NT2/D1 (cell line): ENCODE data around the gene HNF1A.

Experiments used
- DNase-seq: peaks from one replicate; pipeline ENCODE4 v3.0.0-alpha.2; 2011; ENCODE audit warnings: low read depth, low spot score
- H3K27me3 ChIP-seq: 2 replicates; pipeline ENCODE4 v1.6.0; 2011; ENCODE audit warnings: mild to moderate bottlenecking; ENCODE audit not compliant: insufficient read length, insufficient read depth
- H3K36me3 ChIP-seq: 2 replicates; pipeline ENCODE4 v1.6.1; 2011; ENCODE audit warnings: mild to moderate bottlenecking, low read length, mixed read lengths; ENCODE audit not compliant: insufficient read depth, insufficient read length
- H3K4me1 ChIP-seq: 2 replicates; pipeline ENCODE4 v1.5.1; 2011; ENCODE audit not compliant: insufficient read depth, insufficient read length
- H3K4me3 ChIP-seq: 2 replicates; pipeline ENCODE4 v1.5.1; 2011; ENCODE audit warnings: low read depth; ENCODE audit not compliant: insufficient read length
- H3K9ac ChIP-seq: 2 replicates; pipeline ENCODE4 v1.6.0; 2011; ENCODE audit warnings: low read depth; ENCODE audit not compliant: insufficient read length
- H3K9me3 ChIP-seq: 2 replicates; pipeline ENCODE4 v1.5.1; 2011; ENCODE audit warnings: mild to moderate bottlenecking, low read length; ENCODE audit not compliant: insufficient read depth
- SUZ12 ChIP-seq: IDR thresholded peaks from 2 replicates; pipeline ENCODE4 v1.6.1; 2011; ENCODE audit not compliant: insufficient read length, insufficient read depth; ENCODE audit errors: extremely low read depth
- YY1 ChIP-seq: IDR thresholded peaks from 2 replicates; pipeline ENCODE4 v1.6.1; 2011; ENCODE audit not compliant: insufficient read length, insufficient read depth
- ZNF274 ChIP-seq: IDR thresholded peaks from 2 replicates; pipeline ENCODE4 v1.6.1; 2011; ENCODE audit warnings: mild to moderate bottlenecking, low read depth, low read length

HNF1A gene

DNA sequence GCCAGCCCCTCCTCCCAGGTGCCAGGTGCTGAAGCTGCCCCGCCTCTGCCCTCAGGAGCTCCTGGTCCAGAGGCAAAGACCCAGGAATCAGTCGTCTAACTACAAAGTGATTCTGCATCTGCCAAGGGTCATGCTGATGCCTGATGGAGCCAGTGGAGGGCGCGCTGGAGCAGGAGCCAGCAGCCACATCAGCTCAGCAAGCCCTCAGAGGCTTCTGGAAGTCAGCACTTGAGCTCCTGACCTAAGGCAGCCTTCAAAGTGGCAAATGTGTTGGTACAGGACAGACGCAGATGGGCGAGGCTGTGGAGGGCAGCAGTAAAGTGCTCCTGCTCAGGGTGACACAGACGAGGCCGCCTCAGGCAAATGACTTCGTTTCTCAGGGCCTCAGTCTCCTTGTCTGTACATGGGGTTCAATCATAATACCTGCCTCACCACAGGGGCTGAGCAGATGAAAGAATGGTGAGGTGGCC, 27.0 kb downstream of the HNF1A start:
- Histone ChIP-seq H3K9me3 (no peaks in the 10 kb centered on the region), H3K27me3 (no peaks in the 10 kb centered on the region)

DNA sequence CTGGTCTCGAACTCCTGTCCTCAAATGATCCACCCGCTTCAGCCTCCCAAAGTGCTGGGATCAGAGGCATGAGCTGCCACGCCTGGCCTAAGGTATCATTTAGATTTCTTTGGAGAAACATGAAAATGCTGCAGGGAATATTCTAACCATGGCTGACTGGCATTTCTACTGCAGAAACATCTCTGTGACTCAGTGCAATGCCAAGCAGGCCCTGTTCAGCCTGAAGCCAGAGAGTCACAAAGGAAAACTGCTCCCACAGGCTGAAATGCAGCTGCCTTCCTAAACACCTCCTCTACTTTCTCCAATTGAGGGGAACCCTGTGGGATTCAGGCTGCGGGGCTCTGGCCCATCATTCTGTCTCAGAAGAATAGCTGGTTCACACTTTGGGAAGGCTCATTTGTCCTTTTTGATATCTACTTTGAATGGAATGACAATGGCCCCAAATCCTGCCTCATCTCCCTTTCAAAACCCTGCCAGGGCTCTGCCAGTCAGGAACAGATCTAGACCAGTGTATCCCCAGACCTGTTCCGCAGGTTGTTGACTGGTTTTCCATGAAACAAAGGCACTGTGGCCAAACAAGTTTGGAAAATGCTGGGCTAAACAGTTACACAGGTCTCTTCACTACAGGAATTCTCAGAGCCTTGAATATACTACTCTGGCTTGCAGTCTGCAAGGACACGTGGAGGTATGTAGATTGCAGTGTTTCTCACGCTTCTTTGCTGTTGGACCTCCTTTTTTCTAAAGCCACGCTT, 30.2 kb downstream of the HNF1A start:
- TF ChIP-seq YY1 (no peak), ZNF274 (no peak), SUZ12 (no peak)
- H3K9ac ChIP-seq, result no peak overlapping the region
- H3K36me3 ChIP-seq, result peaks cover 87% of the 10 kb centered on the region
- no peaks in the 10 kb centered on the region for H3K27me3 ChIP-seq
- no peak for DNase-seq
- no peak overlapping the region for H3K4me3 ChIP-seq
- H3K4me1 ChIP-seq, result no peaks in the 10 kb centered on the region
- H3K9me3 ChIP-seq, result no peaks in the 10 kb centered on the region

More for the DNA sequence above, 27.0 kb downstream of the HNF1A start:
- peak; percentile 75 for DNase-seq
- no peak for TF ChIP-seq YY1
- TF ChIP-seq ZNF274, result no peak
- TF ChIP-seq SUZ12, result no peak
- Histone ChIP-seq H3K9ac (no peak overlapping the region), H3K36me3 (peaks cover 92% of the 10 kb centered on the region), H3K4me3 (no peak overlapping the region), H3K4me1 (no peaks in the 10 kb centered on the region)

DNA sequence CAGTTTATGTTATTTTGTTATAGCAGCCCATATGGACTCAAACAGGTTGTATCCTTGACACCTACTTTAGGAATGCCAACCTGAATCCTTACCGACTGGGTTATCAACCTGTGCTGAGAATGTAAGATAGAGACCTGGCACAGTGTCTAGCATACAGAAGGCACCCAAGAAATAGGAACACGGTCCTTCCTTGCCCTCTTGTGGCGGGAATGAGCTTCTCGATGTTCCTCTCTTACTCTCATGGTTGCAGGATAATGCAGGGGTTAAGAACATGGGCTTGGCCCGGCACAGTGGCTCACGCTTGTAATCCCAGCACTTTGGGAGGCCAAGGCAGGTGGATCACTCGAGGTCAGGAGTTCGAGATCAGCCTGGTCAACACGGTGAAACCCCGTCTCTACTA, 31.4 kb downstream of the HNF1A start:
- peaks cover 80% of the 10 kb centered on the region for H3K36me3 ChIP-seq
- H3K4me3 ChIP-seq, result no peak overlapping the region
- no peak for TF ChIP-seq ZNF274
- no peak for TF ChIP-seq YY1
- TF ChIP-seq SUZ12, result no peak
- peak; percentile 30 for DNase-seq
- H3K27me3 ChIP-seq, result no peaks in the 10 kb centered on the region
- no peaks in the 10 kb centered on the region for H3K9me3 ChIP-seq
- no peaks in the 10 kb centered on the region for H3K4me1 ChIP-seq
- H3K9ac ChIP-seq, result no peak overlapping the region

DNA sequence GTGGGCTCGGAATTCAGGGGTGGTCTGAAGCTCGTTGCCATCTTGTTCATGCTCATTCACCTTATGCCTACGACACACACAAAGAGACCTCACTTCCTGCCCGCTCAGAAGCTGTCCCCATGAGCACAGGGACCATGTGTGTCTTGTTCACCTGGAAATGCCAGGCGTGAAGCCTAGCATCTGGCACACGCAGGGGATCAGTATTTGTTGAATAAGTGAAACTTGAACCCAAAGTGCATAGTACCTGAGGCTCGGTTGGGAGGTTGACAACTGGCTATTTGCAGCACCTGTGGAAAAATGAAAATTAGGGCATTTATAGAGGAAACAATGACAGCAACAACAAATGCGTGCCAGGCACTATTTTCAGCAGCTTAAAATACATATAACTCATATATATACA, 32.5 kb downstream of the HNF1A start:
- H3K4me1 ChIP-seq, result no peaks in the 10 kb centered on the region
- no peak overlapping the region for H3K4me3 ChIP-seq
- DNase-seq, result no peak
- peaks cover 75% of the 10 kb centered on the region for H3K36me3 ChIP-seq
- H3K9me3 ChIP-seq, result no peaks in the 10 kb centered on the region
- TF ChIP-seq ZNF274 (no peak), YY1 (no peak), SUZ12 (no peak)
- H3K9ac ChIP-seq, result no peak overlapping the region
- no peaks in the 10 kb centered on the region for H3K27me3 ChIP-seq

DNA sequence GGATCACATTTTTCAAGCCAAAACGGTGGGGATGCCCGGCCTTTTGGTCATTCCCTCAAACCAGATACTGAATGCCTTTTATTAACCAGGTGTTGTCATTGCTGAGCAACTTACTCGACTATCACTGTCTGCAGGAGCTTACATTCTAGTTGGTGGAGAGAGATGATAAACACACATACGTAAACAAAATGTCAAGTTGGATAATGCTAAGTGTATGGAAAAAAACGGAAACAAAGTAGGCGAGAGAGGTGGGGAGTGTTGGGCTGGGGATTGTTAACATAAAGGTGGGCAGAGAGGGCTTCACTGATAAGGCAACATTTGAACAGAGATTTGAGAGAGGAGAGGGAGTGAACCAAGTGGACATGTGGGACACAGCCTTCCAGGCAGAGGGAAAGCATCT, 33.5 kb downstream of the HNF1A start:
- Histone ChIP-seq H3K9ac (no peak overlapping the region), H3K4me1 (no peaks in the 10 kb centered on the region), H3K36me3 (peaks cover 69% of the 10 kb centered on the region), H3K27me3 (no peaks in the 10 kb centered on the region), H3K9me3 (no peaks in the 10 kb centered on the region), H3K4me3 (no peak overlapping the region)
- no peak for TF ChIP-seq YY1
- TF ChIP-seq ZNF274, result no peak
- TF ChIP-seq SUZ12, result no peak
- DNase-seq, result no peak

DNA sequence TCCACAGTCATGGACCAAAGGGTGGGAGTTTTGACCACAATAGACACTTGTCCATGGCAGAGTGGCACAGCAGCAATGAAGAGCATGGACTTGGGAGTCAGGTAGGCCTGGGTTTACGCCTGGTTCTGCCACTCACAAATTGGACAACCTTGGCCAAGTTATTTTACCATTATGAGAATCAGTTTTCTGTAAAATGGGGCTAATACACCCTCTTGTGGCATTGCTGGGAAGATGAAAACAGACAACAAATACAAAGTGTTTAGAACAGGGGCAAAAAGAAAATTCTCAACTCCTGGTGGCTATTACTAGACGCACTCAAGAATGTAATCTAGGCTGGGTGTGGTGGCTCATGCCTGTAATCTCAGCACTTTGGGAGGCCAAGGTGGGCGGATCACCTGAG, 35.4 kb downstream of the HNF1A start:
- Histone ChIP-seq H3K9me3 (no peaks in the 10 kb centered on the region), H3K4me3 (no peak overlapping the region), H3K4me1 (no peaks in the 10 kb centered on the region), H3K36me3 (peaks cover 53% of the 10 kb centered on the region), H3K9ac (no peak overlapping the region), H3K27me3 (no peaks in the 10 kb centered on the region)
- TF ChIP-seq ZNF274 (no peak), SUZ12 (no peak), YY1 (no peak)
- DNase-seq, result no peak

DNA sequence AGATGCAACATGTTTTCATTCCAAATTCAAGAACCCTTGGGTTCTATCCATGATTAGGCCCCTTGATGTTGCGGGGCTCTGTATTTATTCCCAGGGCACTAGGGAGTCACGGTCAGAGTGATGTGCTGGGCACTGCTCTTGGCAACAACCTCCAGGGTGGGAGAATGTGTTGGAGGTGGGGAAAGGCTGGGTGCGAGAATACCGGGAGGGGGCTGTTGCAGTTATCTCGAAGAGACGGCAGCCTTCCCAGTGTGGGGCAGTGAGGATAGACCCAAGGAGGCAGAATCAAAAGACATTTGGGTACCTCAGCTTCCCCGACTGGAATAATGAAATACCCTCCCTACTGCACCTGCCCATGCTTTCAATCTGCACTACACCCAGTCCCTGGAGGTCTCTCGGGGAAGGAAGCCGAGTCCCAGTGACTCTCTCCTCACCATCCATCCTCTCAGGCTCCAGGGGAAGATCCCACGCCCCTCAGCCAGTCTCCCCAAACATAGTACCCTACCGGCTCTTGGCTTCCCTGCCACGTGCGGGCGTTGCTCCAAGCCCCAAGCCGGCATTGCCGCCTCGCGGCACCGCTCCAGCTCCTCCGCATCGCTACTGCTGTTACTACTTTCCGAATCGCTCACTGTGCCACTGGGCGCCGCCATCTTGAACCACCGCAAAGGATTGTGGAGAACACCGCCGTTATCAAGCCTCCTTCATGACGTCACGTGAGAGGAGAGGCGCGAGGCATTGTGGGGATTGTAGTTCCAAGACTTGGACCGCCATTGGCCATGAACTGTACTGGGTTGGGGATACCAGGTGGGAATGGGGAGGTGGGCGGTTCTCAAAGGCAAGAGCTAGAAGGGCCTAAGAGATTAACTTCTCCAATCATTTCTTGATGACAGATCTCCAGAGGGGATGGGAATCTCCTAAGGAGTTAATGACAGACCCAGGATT, 37.8 kb downstream of the HNF1A start, which contains the start of gene C12orf43:
Gene C12orf43 (minus strand): TSS at position 663 of the 942 bp plus-strand sequence. CDS start 13 bp downstream, at position 650.
- no peaks in the 10 kb centered on the region for H3K9me3 ChIP-seq
- H3K27me3 ChIP-seq, result no peaks in the 10 kb centered on the region
- TF ChIP-seq YY1, result peak; percentile 96
- TF ChIP-seq ZNF274, result no peak

More for the DNA sequence above, 37.8 kb downstream of the HNF1A start, which contains the start of gene C12orf43:
- DNase-seq, result peak; percentile 94
- Histone ChIP-seq H3K4me1 (no peaks in the 10 kb centered on the region), H3K4me3 (peak within 1 kb of the TSS; percentile 95), H3K9ac (peak within 1 kb of the TSS; percentile 95), H3K36me3 (peaks cover 30% of the 10 kb centered on the region)
